Measurements from ENCODE around the gene TUBB1. TPM values are rescaled to one million over a fixed set of nuclear protein-coding genes. Genes with fewer than 3 reads are reported as not detected.
A peak's percentile ranks its signal among the peaks of the same experiment; 100 is the strongest.

TUBB1 gene
- total RNA-seq, 1 donor = not detected

DNA sequence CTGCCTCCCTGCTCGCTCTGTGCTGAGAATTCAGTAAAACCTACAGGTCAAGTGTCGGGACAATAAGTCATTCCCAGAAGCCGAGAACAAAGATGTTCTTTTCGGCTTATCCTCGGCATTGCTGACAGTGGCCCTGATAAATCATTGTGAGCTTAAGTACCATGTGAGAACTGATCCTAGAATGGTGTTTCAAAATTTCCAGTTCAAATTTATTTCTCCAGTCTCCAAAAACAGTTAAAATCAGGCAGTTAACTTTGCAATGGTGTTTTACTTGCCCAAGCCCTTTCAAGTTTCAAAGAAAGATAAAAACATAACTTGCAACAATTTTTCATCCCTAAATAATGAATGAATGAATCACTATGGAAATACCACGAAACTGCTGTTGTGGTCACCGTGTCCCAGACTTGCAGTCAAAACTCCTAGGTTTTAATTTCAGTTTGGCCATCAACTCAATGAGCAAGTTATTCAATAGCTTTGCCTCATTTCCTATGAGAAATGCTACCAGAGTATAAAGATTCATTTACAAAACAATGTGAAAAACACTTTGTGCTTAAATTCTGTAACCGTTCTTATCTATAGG lies 8.6 kb downstream of the TUBB1 start:
- DNase-seq (ENCODE audit: low read depth) = peak; percentile 47
- H3K4me3 ChIP-seq (ENCODE audit: low read depth, low read length) = no peak overlapping the region
- no peak for TF ChIP-seq CTCF (IDR thresholded peaks at IDR 0.05; ENCODE audit: insufficient read depth, low read depth, low read length)

DNA sequence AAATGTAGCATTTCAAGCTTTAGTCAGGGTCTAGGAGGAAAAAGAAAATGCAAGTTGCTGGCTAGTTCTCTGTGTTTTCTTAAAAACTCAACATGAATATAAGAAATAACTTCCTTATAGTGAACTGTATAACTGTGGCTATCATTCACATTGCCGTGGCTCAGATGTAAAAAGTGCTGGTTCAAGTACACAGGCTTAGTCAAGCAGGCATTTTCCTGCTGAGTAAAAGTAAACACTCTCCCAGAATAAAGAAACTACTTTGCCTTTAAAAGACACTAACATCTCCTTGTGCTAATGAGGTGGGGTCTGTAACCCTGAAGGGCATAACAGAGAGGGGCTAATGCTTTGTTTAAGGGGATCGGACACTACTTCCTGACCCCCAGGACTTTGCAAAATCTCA lies 9.6 kb downstream of the TUBB1 start:
- peak overlapping the region; percentile 45 for H3K4me3 ChIP-seq (ENCODE audit: low read depth, low read length)
- no peak for TF ChIP-seq CTCF (IDR thresholded peaks at IDR 0.05; ENCODE audit: insufficient read depth, low read depth, low read length)
- peak; percentile 16 for DNase-seq (ENCODE audit: low read depth)

- peak overlapping the region; percentile 82 for H3K4me3 ChIP-seq (ENCODE audit: low read depth, low read length)
- no peak for TF ChIP-seq CTCF (IDR thresholded peaks at IDR 0.05; ENCODE audit: insufficient read depth, low read depth, low read length)
- DNase-seq (ENCODE audit: low read depth) = no peak
These were observed 11.8 kb downstream of the TUBB1 start for GRCh38 chr20:59030911-59031563.

DNA sequence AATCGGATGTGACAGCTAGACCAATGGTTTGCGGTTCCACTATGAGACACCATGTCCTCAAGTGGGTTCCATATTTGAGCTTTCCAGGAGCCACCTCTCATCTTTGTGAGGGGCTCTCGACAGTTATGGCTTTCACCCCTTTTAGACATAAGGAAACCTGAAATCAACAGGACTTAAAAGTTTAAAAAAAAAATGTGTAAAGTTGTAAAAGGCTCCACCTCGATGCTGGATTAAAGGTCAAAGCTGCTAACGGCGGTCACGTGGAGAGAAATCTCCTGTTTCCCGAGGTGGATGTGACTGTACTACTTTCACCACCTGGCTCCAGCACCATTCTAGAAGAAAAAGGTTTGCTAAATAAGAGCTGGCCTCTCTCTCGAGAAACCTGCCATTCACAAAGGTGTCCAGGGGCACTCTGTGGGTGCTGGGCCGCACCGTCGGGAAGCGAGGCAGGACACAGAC lies 12.4 kb downstream of the TUBB1 start:
- peak; percentile 11 for DNase-seq (ENCODE audit: low read depth)
- H3K4me3 ChIP-seq (ENCODE audit: low read depth, low read length) = peak overlapping the region; percentile 82
- no peak for TF ChIP-seq CTCF (IDR thresholded peaks at IDR 0.05; ENCODE audit: insufficient read depth, low read depth, low read length)

GRCh38 chr20:59032023-59032712 lies 12.9 kb downstream of the TUBB1 start, which contains the start of gene ATP5F1E:
Gene ATP5F1E (minus strand): TSS chr20:59032335. CDS start chr20:59032251, 84 bp downstream.
- peak within 1 kb of the TSS; percentile 82 for H3K4me3 ChIP-seq (ENCODE audit: low read depth, low read length)
- peak; percentile 95 for DNase-seq (ENCODE audit: low read depth)
- TF ChIP-seq CTCF (IDR thresholded peaks at IDR 0.05; ENCODE audit: insufficient read depth, low read depth, low read length) = no peak

DNA sequence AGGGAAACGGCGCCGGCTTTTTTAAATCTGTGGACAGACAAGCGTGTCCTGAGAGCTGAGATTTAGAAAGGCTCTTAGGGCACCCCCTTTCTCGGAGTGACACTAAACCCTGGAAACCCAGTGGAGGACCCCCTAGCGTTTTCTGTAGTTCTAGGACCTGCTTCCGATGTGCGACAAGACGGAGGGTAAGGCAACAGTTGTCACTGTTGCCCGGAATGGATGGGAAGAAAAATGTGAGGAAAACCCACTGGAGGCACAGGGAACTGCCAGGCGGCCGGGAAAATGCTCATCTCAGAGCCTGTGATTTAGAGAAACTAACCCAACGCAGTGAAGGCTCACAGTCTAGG lies 13.5 kb downstream of the TUBB1 start:
- no peak for DNase-seq (ENCODE audit: low read depth)
- peak overlapping the region; percentile 68 for H3K4me3 ChIP-seq (ENCODE audit: low read depth, low read length)
- TF ChIP-seq CTCF (IDR thresholded peaks at IDR 0.05; ENCODE audit: insufficient read depth, low read depth, low read length) = peak; percentile 7

All from fibroblast of villous mesenchyme (primary cell).